ENCODE measurements around the gene DLGAP4.
A peak's percentile ranks its signal among the peaks of the same experiment; 100 is the strongest.

DLGAP4 gene

GRCh38 chr20:36305602-36306551 lies at the start of gene DLGAP4:
DLGAP4 (plus strand) TSS chr20:36306339; CDS start chr20:36431718, 125,379 bp downstream.
- Histone ChIP-seq H3K36me3 (ENCODE audit: control insufficient read depth in 1 of 2, insufficient read depth in 2 of 2, low read length in 2 of 2) (no peaks in the 10 kb centered on the region), H3K27me3 (ENCODE audit: low read depth, low read length) (peaks cover 37% of the 10 kb centered on the region), H3K4me1 (ENCODE audit: control insufficient read depth in 1 of 2, insufficient read depth in 2 of 2, low read length in 2 of 2) (peaks cover 0 to 14% of the 10 kb centered on the region in 2 donors), H3K4me3 (ENCODE audit: low read depth in 1 of 2, low read length in 2 of 2) (peak within 1 kb of the TSS in 1 of 2 donors; percentile 46), H3K9me3 (ENCODE audit: control insufficient read depth in 1 of 2, low read length in 2 of 2) (no peaks in the 10 kb centered on the region), H3K27ac (ENCODE audit: low read length) (no peak within 1 kb of the TSS)

GRCh38 chr20:36259177-36260061 lies 46.7 kb upstream of the DLGAP4 start:
- Histone ChIP-seq H3K9me3 (ENCODE audit: control insufficient read depth in 1 of 2, low read length in 2 of 2) (no peaks in the 10 kb centered on the region), H3K4me3 (ENCODE audit: low read depth in 1 of 2, low read length in 2 of 2) (no peak overlapping the region), H3K27me3 (ENCODE audit: low read depth, low read length) (no peaks in the 10 kb centered on the region), H3K27ac (ENCODE audit: low read length) (no peak overlapping the region), H3K36me3 (ENCODE audit: control insufficient read depth in 1 of 2, insufficient read depth in 2 of 2, low read length in 2 of 2) (peaks cover 20 to 21% of the 10 kb centered on the region in 2 donors), H3K4me1 (ENCODE audit: control insufficient read depth in 1 of 2, insufficient read depth in 2 of 2, low read length in 2 of 2) (no peaks in the 10 kb centered on the region)

GRCh38 chr20:36260316-36260715 lies 45.8 kb upstream of the DLGAP4 start:
- H3K36me3 ChIP-seq (ENCODE audit: control insufficient read depth in 1 of 2, insufficient read depth in 2 of 2, low read length in 2 of 2), result peaks cover 19 to 20% of the 10 kb centered on the region in 2 donors
- H3K27me3 ChIP-seq (ENCODE audit: low read depth, low read length), result no peaks in the 10 kb centered on the region
- no peaks in the 10 kb centered on the region for H3K9me3 ChIP-seq (ENCODE audit: control insufficient read depth in 1 of 2, low read length in 2 of 2)
- no peak overlapping the region for H3K4me3 ChIP-seq (ENCODE audit: low read depth in 1 of 2, low read length in 2 of 2)
- no peak overlapping the region for H3K27ac ChIP-seq (ENCODE audit: low read length)
- no peaks in the 10 kb centered on the region for H3K4me1 ChIP-seq (ENCODE audit: control insufficient read depth in 1 of 2, insufficient read depth in 2 of 2, low read length in 2 of 2)

GRCh38 chr20:36261389-36262105 lies 44.6 kb upstream of the DLGAP4 start:
- no peak overlapping the region for H3K27ac ChIP-seq (ENCODE audit: low read length)
- peaks cover 6 to 8% of the 10 kb centered on the region in 2 donors for H3K36me3 ChIP-seq (ENCODE audit: control insufficient read depth in 1 of 2, insufficient read depth in 2 of 2, low read length in 2 of 2)
- H3K4me3 ChIP-seq (ENCODE audit: low read depth in 1 of 2, low read length in 2 of 2), result no peak overlapping the region
- no peaks in the 10 kb centered on the region for H3K9me3 ChIP-seq (ENCODE audit: control insufficient read depth in 1 of 2, low read length in 2 of 2)
- no peaks in the 10 kb centered on the region for H3K27me3 ChIP-seq (ENCODE audit: low read depth, low read length)
- H3K4me1 ChIP-seq (ENCODE audit: control insufficient read depth in 1 of 2, insufficient read depth in 2 of 2, low read length in 2 of 2), result no peaks in the 10 kb centered on the region

- no peak overlapping the region for H3K4me3 ChIP-seq (ENCODE audit: low read depth in 1 of 2, low read length in 2 of 2)
- H3K27ac ChIP-seq (ENCODE audit: low read length), result no peak overlapping the region
Measured at GRCh38 chr20:36262440-36262839, 43.7 kb upstream of the DLGAP4 start.

GRCh38 chr20:36264426-36265246 lies 41.5 kb upstream of the DLGAP4 start:
- Histone ChIP-seq H3K27me3 (ENCODE audit: low read depth, low read length) (no peaks in the 10 kb centered on the region), H3K4me3 (ENCODE audit: low read depth in 1 of 2, low read length in 2 of 2) (no peak overlapping the region), H3K27ac (ENCODE audit: low read length) (no peak overlapping the region), H3K4me1 (ENCODE audit: control insufficient read depth in 1 of 2, insufficient read depth in 2 of 2, low read length in 2 of 2) (no peaks in the 10 kb centered on the region), H3K36me3 (ENCODE audit: control insufficient read depth in 1 of 2, insufficient read depth in 2 of 2, low read length in 2 of 2) (no peaks in the 10 kb centered on the region), H3K9me3 (ENCODE audit: control insufficient read depth in 1 of 2, low read length in 2 of 2) (no peaks in the 10 kb centered on the region)

More at GRCh38 chr20:36262440-36262839, 43.7 kb upstream of the DLGAP4 start:
- Histone ChIP-seq H3K36me3 (ENCODE audit: control insufficient read depth in 1 of 2, insufficient read depth in 2 of 2, low read length in 2 of 2) (no peaks in the 10 kb centered on the region), H3K9me3 (ENCODE audit: control insufficient read depth in 1 of 2, low read length in 2 of 2) (no peaks in the 10 kb centered on the region), H3K27me3 (ENCODE audit: low read depth, low read length) (no peaks in the 10 kb centered on the region), H3K4me1 (ENCODE audit: control insufficient read depth in 1 of 2, insufficient read depth in 2 of 2, low read length in 2 of 2) (no peaks in the 10 kb centered on the region)

- no peaks in the 10 kb centered on the region for H3K9me3 ChIP-seq (ENCODE audit: control insufficient read depth in 1 of 2, low read length in 2 of 2)
- no peak overlapping the region for H3K4me3 ChIP-seq (ENCODE audit: low read depth in 1 of 2, low read length in 2 of 2)
- H3K27ac ChIP-seq (ENCODE audit: low read length), result no peak overlapping the region
- no peaks in the 10 kb centered on the region for H3K27me3 ChIP-seq (ENCODE audit: low read depth, low read length)
- H3K36me3 ChIP-seq (ENCODE audit: control insufficient read depth in 1 of 2, insufficient read depth in 2 of 2, low read length in 2 of 2), result no peaks in the 10 kb centered on the region
- no peaks in the 10 kb centered on the region for H3K4me1 ChIP-seq (ENCODE audit: control insufficient read depth in 1 of 2, insufficient read depth in 2 of 2, low read length in 2 of 2)
Measured at GRCh38 chr20:36266189-36266588, 40.0 kb upstream of the DLGAP4 start.

GRCh38 chr20:36267605-36268381 lies 38.3 kb upstream of the DLGAP4 start:
- Histone ChIP-seq H3K27ac (ENCODE audit: low read length) (no peak overlapping the region), H3K36me3 (ENCODE audit: control insufficient read depth in 1 of 2, insufficient read depth in 2 of 2, low read length in 2 of 2) (no peaks in the 10 kb centered on the region), H3K4me3 (ENCODE audit: low read depth in 1 of 2, low read length in 2 of 2) (no peak overlapping the region), H3K9me3 (ENCODE audit: control insufficient read depth in 1 of 2, low read length in 2 of 2) (no peaks in the 10 kb centered on the region), H3K4me1 (ENCODE audit: control insufficient read depth in 1 of 2, insufficient read depth in 2 of 2, low read length in 2 of 2) (no peaks in the 10 kb centered on the region), H3K27me3 (ENCODE audit: low read depth, low read length) (no peaks in the 10 kb centered on the region)

GRCh38 chr20:36268440-36269342 lies 37.4 kb upstream of the DLGAP4 start:
- Histone ChIP-seq H3K27me3 (ENCODE audit: low read depth, low read length) (peaks cover 4% of the 10 kb centered on the region), H3K4me3 (ENCODE audit: low read depth in 1 of 2, low read length in 2 of 2) (no peak overlapping the region), H3K36me3 (ENCODE audit: control insufficient read depth in 1 of 2, insufficient read depth in 2 of 2, low read length in 2 of 2) (no peaks in the 10 kb centered on the region), H3K27ac (ENCODE audit: low read length) (no peak overlapping the region), H3K4me1 (ENCODE audit: control insufficient read depth in 1 of 2, insufficient read depth in 2 of 2, low read length in 2 of 2) (no peaks in the 10 kb centered on the region), H3K9me3 (ENCODE audit: control insufficient read depth in 1 of 2, low read length in 2 of 2) (no peaks in the 10 kb centered on the region)
